GM18858 (cell line): ENCODE results near the gene PCDH18.
"Not testable (repeated sequence)": the region's sequence is repeated elsewhere in the genome, so short reads cannot be mapped to it uniquely, and the experiment has no call there.

Experiments used
- ATAC-seq: cut with Tn5 transposase; IDR thresholded peaks from one replicate; pipeline ENCODE4 v1.9.1; 2021; ENCODE audit not compliant: unreplicated experiment

The PCDH18 gene

GRCh38 chr4:137531986-137532868 is at the start of gene PCDH18:
TSS of gene PCDH18 (minus strand) at chr4:137532494. CDS start at chr4:137532088, 406 bp downstream.
- ATAC-seq: peak; percentile 38

GRCh38 chr4:137576446-137576845 is 44.2 kb upstream of the PCDH18 start:
- no peak for ATAC-seq

GRCh38 chr4:137572647-137573046 is 40.4 kb upstream of the PCDH18 start:
- no peak for ATAC-seq

GRCh38 chr4:137572163-137572562 is 39.9 kb upstream of the PCDH18 start:
- ATAC-seq: peak; percentile 41

GRCh38 chr4:137559801-137560200 is 27.5 kb upstream of the PCDH18 start:
- no peak for ATAC-seq

- no peak for ATAC-seq
Observed at GRCh38 chr4:137558951-137559350, 26.7 kb upstream of the PCDH18 start.

GRCh38 chr4:137545461-137545861 is 13.2 kb upstream of the PCDH18 start:
- ATAC-seq: no peak

- no peak for ATAC-seq
Observed at GRCh38 chr4:137543648-137544047, 11.4 kb upstream of the PCDH18 start.

- ATAC-seq: no peak
Observed at GRCh38 chr4:137543198-137543597, 10.9 kb upstream of the PCDH18 start.

GRCh38 chr4:137541876-137542646 is 9.8 kb upstream of the PCDH18 start:
- ATAC-seq: no peak

GRCh38 chr4:137541181-137541580 is 8.9 kb upstream of the PCDH18 start:
- no peak for ATAC-seq

- no peak for ATAC-seq
Observed at GRCh38 chr4:137540356-137540755, 8.1 kb upstream of the PCDH18 start.

- no peak for ATAC-seq
Observed at GRCh38 chr4:137538526-137538925, 6.2 kb upstream of the PCDH18 start.

GRCh38 chr4:137537807-137538206 is 5.5 kb upstream of the PCDH18 start:
- not testable (repeated sequence) for ATAC-seq

- ATAC-seq: no peak
Observed at GRCh38 chr4:137536789-137537561, 4.7 kb upstream of the PCDH18 start.

- ATAC-seq: no peak
Observed at GRCh38 chr4:137535718-137536117, 3.4 kb upstream of the PCDH18 start.

GRCh38 chr4:137534516-137534915 is 2.2 kb upstream of the PCDH18 start:
- ATAC-seq: no peak

- ATAC-seq: no peak
Observed at GRCh38 chr4:137533855-137534254, 1.6 kb upstream of the PCDH18 start.

- no peak for ATAC-seq
Observed at GRCh38 chr4:137532869-137533236, 559 bp upstream of the PCDH18 start.

- ATAC-seq: no peak
Observed at GRCh38 chr4:137531168-137531985, 917 bp downstream of the PCDH18 start.
